Gastroesophageal sphincter (tissue), 3 donors: ENCODE measurements around the gene ACBD6.

Experiments used
- EP300 ChIP-seq: sonication (generic); formaldehyde crosslinking; IDR thresholded peaks from one replicate; pipeline ENCODE4 v1.6.1; 2017; ENCODE audit warnings: antibody characterized with exemption, mild to moderate bottlenecking
- POLR2A ChIP-seq, 2 donors: fragments of 450-650 bp; IDR thresholded peaks; one replicate each; pipeline ENCODE4 v1.6.1; 2017; ENCODE audit warnings: antibody characterized with exemption in 2 of 2, mild to moderate bottlenecking in 2 of 2, moderate library complexity in 1 of 2
- POLR2AphosphoS5 ChIP-seq: sonication (generic); formaldehyde crosslinking; IDR thresholded peaks from one replicate; pipeline ENCODE4 v1.6.1; 2017; ENCODE audit warnings: antibody characterized with exemption
- TF ChIP-seq, protein P1 (sequence below), 4 experiments: fragments of 200-600 bp in 2 of 4; fragments of 450-650 bp in 2 of 4; sonication (generic) in 1 of 4; IDR thresholded peaks; one replicate each; pipeline ENCODE4 v1.5.1; 2017 to 2019; ENCODE audit warnings: antibody characterized with exemption in 4 of 4, mild to moderate bottlenecking in 2 of 4, moderate library complexity in 2 of 4

DNA sequence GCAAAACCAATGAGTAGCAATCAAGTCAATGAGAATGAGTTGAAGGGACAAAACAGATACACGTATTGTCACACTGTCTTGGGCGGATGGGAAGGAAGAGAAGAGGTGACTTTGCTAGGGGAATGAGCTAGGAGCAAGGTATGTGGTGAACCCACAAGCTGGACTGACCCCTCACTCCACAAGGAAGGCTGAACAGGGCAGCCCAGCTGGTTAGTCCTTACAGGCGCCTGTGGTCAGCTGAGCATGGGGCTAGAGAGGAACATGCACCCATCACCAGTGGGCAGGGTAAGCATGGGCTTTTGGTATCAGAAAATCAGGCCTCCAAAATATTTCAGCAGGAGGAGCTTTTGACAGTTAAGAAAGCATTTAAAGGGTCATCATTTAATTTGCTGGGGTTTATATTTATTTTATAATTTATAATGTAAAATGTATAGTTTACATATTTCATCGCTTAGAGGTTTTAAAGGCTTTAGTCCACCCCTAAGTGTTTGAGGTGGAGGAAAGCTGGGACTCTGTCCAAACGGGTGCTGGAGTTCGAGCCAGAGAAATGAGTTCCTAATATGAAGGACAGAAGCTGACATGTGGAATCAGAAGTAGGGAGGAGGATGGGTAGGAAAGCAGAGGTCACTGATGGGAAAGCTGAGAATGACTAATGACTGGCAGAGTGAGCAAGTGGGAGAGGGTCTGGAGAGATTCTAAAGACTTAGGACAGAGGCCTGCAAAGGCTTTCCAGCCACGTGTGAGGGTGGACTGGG is 22.0 kb upstream of the ACBD6 start:
- no peak for TF ChIP-seq POLR2A (IDR thresholded peaks at IDR 0.05)
- TF ChIP-seq, protein P1, sequence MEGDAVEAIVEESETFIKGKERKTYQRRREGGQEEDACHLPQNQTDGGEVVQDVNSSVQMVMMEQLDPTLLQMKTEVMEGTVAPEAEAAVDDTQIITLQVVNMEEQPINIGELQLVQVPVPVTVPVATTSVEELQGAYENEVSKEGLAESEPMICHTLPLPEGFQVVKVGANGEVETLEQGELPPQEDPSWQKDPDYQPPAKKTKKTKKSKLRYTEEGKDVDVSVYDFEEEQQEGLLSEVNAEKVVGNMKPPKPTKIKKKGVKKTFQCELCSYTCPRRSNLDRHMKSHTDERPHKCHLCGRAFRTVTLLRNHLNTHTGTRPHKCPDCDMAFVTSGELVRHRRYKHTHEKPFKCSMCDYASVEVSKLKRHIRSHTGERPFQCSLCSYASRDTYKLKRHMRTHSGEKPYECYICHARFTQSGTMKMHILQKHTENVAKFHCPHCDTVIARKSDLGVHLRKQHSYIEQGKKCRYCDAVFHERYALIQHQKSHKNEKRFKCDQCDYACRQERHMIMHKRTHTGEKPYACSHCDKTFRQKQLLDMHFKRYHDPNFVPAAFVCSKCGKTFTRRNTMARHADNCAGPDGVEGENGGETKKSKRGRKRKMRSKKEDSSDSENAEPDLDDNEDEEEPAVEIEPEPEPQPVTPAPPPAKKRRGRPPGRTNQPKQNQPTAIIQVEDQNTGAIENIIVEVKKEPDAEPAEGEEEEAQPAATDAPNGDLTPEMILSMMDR (IDR thresholded peaks at IDR 0.05) = no peak
- TF ChIP-seq EP300 = no peak
- TF ChIP-seq POLR2AphosphoS5 = no peak
